Stimulated activated CD4-positive, alpha-beta T cell treated with anti-CD3 and anti-CD28 coated beads, TNF-alpha, amount 100 ng/mL, for 4 hours (primary cell): ENCODE data around the gene IYD.
"Not testable (repeated sequence)": the region's sequence is repeated elsewhere in the genome, so short reads cannot be mapped to it uniquely, and the experiment has no call there.

Experiments used
- DNase-seq, 3 experiments: peaks; one replicate each; pipeline ENCODE4 v3.0.0-alpha.2; 2020; ENCODE audit warnings: low read depth in 3 of 3

IYD gene

DNA sequence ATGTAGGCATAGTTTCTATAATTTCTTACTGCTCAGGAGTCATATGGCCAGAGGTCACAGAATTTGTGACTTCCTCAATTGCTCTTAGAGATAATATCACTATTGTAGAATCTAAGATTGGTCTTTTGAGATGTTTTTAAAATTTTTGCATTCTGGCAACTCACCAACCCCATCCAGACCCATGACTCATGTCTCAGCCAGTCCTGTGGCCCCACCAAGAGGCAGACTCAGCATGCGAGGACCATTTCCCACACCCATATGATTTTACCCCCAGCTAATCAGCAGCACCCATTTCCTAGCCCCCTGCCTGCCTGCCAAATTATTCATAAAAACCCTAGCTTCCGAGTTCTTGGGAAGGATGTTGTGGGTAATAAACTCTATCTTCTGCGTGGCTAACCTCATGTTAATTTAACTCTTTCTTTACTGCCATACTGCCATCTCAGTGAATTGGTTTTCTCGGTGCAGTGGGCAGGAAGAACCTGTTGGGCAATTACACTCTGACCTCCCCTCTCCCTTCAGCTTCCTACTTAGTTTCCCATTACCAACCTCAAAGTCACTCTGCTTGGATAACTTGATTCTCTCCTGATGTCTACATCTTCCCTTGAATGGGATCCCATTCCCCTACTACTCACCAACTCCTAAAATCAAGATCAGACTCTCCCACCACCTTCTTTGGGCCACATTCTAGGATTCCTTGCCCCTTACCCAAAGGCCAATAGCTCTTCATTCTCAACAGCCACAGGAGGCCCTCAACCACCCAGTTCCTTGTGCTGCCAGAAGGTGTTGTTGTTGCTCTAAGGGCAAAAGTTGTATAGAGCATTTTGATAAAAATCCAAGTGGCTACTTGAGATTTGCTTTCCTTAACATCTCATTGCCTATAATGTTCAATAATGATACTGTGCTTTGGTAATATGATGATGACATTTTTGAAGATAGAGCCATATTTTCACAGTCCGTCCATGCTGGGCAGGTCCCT is 16.2 kb upstream of the IYD start:
- no peak for DNase-seq

DNA sequence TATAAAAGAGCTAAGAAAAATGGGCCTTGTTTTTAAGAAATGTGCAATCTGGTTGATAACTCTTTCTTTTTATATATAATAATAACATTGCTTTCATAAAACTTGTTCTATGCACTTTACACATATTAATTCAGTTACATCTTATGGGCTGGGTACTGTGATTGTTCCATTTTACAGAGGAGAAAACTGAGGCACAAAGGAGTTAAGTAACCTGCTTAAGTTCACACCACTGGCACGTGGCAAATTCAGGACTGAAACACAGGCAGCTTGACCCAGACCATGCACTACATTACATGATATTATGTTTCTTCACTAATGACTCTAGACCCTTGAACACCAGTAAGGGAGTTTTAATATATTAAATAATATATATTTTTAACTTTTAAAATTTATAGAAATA is 15.4 kb upstream of the IYD start:
- no peak for DNase-seq

DNA sequence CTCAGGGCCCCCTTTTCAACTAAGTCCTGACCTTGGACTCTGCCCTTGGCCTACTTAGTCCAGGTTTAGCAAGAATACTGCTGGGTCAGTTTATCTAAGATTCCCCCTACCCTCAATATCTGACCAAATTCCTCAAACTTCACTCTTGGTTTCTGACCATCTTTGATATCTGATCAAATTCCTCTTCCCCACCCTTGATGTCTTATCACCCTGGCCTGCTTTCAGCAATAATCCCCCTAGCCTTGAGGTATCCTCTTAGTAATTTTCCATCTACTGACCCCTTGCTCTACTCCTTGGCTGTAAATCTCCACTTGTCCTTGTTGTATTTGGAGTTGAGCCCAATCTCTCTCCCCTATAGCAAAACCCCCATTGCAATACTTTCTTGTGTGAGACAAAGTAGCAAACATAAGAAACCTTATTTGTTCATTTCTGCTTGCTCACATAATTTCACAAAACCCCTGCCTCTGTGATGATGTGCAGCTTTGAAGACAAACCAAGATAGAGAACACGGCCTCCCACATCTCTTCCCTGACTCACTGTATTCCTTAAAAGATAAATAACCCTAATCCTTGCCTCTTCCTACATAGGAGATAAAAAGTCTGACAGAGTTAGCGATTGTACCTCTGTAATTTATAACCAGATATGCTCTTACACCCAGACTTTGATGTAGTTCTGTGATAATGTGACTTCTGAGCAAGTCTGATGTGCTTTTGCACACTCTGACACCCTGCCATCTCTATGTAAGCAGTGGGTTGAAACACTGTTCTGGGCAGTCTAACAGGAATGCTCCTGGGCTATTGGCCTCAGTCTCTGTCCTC is 13.8 kb upstream of the IYD start:
- no peak for DNase-seq

DNA sequence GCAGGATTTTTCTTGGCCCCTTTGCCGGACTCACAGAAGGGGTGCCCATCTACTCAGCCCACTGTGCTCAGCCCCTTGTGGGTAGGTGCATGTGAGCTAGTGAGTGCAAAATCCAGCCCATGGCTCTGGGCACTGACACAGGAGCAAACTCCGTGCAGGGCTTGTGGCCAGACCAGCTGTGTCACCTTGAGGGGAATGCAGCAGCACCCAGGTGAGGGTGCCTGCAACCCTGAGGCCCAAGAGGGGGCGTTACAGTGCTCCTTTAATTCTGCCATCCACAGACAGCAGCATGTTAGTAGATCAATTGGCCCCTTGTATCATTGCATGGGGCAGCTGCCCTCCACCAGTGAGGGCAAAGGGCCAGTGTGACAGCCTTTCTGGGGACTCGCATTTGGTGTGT is 12.9 kb upstream of the IYD start:
- no peak for DNase-seq

DNA sequence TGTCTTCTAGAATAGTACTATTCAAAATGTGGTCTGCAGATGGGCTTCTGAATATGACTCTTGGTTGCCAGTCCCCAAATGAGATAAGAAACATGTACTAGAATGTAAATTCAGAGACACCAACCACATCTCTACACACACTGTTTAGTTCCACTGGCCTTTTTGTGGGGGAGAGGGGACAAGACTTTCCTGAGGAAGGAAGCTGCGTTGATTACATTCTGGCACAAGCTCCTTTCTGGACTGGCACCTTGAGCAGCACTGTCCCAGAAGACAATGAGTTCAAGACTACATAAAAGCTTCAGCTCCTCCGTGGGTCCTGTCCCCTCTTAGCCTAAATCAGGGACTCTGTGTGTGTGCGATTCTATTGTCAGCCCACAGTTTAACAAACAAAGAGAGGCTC is 6.9 kb upstream of the IYD start:
- DNase-seq: no peak

DNA sequence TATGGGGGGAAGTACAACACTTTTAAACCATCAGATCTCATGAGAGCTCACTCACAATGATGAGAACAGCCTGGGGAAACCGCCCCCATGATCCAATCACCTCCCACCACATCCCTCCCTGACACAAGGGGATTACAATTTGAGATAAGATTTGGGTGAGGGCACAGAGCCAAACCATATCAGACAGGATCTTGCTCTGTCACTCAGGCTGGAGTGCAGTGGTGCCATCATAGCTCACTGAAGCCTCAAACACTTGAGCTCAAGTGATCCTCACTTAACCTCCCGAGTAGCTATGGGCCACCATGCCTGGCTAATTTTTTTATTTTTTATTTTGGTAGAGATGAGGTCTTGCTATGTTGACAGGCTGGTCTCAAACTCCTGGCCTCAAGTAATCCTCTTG is 5.1 kb upstream of the IYD start:
- no peak for DNase-seq

DNA sequence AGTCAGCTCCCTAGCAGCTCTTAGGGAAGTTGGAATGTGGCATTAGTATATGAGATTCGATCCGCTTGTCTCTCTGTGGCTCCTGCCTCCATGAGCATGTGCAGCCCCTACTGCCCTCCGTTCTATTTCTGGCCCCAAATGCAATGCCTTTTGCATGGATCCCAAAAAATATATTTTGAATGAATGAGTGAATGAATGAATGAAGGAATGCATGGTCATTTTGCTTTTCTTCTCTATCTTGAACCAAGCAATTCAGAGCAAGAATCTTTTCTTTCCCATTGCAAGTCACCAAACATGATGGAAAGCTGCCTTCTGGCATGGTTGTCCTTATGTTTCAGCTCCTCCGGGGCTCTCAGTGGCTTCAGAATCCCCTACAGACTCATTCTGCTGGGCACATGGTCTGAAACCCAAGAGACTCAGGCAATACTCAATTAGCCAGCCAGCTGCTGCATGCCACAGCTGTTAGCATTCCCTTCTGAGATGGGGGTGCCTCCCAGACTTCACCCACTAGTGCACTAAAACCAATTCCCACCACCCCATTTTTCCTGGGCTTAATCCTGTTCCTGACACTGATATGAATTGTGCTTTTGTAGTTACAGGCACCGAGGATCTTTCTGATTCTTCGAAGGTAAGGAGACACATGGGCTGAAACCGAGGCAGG is 2.6 kb upstream of the IYD start:
- no peak for DNase-seq

DNA sequence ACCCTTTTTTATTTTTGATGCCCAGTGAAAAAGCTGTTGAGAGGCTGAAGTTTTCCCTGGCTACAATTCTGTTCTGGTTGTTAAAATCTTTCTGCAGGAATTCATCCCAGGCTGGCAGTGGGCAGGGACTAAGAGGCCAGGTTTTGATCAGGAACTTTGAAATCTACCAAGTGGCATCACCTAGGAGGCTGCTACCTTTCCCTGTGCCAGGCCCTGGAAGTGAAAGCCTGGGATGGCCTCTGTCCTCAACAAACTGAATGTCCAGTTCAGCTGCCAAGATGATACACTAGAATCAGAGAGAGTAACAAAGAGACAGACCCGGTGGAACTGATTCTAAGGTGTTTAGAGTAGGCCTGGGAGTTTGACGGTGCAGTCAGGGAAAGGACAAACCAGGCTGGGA is 596 bp downstream of the IYD start:
- no peak for DNase-seq

DNA sequence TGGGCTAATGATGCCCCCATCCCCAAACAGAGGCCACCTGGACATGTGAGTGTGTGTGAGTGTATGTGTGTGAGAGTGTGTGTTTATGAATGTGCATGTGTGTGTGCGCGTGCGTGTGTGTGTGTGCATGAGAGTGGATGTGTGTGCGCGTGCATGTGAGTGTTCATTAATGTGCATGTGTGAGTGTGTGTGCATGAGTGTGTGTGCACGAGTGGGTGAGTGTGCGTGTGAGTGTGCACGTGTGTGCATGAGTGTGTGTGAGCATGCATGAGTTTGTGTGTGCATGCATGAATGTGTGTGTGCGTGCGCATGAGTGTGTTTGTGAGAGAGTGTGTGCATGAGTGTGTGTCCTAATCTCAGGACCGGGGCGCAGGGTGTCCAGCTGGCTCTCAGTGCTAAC is 1.3 kb downstream of the IYD start:
- DNase-seq: no peak

DNA sequence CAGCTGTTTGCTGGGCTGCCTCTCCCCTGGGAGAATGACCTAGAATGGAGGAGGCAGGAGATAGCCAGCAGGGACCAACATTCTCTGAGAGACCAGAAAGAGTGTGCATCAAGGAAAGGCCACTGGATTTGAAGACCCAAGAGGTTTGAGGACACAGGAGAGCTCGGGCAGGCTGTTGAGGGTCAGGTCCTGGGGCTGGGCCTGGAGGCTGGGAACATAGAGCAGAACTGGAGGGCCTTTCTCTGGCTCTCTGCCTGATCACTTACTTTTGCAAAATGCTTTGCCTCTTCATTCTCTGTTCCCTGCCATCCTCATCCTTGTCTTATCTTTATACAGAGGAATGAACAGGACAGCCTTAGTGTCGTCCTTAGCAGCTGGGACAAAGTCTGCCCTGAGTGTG is 2.5 kb downstream of the IYD start:
- DNase-seq: no peak

DNA sequence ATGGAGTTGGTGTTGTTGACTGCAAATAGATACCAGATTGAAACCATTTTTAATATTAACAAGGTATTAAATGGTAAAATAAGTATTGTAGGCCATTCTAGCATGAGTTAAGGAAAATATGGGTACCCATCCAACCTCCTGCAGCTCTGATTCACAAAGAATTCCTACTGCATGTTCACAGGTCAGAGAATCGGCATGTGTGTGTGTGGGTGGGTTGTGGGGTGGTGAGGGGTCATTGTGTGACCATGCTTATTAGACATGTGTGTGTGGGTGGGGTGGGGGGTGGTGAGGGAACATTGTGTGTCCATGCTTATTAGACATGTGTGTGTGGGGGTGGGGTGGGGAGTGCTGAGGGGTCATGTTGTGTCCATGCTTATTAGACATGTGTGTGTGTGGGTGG is 3.2 kb downstream of the IYD start:
- no peak for DNase-seq

DNA sequence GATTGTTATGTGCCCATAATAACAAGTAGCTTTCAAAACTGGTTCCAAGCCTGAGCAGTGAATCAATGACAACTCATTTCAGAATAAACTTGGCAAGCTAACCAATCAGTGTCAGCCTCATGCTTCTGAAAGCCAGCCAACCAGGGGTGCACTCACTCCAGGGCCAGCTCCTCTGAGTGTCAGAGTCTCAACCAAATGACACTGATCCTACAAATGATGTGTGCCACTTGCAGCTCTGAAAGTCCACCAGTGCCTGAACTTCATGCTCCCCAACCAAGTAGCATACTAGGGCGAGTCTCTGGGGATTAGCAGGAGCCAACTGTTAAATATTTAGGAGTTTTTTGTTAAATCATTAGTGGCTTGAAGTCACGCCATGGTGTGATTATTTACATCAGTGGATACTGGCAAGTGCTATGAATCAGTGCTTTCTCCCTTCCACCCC is 4.5 kb downstream of the IYD start:
- no peak for DNase-seq

DNA sequence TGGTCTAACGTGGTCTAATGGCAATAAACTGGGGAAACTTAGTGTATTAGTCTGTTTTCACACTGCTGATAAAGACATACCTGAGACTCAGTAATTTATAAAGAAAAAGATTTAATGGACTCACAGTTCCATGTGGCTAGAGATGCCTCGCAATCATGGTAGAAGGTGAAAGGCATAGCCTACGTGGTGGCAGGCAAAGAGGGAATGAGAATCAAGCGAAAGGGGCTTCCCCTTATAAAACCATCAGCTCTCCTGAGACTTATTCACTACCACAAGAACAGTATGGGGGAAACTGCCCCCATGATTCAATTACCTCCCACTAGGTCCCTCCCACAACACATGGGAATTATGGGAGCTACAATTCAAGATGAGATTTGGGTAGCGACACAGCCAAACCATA is 5.5 kb downstream of the IYD start:
- DNase-seq: not testable (repeated sequence)

DNA sequence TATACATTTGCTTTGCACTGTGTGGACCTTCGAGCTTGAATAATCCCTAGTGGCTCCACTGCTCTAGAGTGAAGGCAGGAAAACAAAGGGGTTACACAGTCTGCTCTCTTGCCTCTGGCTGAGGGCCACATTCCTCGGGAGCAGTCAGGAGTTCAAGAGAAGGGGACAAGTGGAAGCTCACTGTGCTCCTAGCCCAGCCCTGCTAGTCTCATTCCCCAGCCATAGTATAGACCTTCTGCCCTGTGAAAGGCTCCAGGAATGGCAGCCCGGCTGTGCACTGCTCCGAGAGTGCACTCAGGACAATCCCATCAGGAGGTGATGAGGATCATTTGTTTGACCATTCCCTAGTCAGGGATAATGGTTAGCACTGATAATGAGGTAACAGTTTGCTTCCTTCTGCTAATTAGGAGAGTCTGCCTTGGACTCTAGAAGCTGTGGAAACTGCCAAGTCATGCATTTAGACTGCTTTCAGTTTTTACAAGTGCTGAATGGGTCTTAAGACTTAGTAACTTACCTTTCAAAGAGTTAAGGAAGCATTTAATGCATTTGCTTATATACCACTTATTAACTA is 8.5 kb downstream of the IYD start:
- no peak for DNase-seq

DNA sequence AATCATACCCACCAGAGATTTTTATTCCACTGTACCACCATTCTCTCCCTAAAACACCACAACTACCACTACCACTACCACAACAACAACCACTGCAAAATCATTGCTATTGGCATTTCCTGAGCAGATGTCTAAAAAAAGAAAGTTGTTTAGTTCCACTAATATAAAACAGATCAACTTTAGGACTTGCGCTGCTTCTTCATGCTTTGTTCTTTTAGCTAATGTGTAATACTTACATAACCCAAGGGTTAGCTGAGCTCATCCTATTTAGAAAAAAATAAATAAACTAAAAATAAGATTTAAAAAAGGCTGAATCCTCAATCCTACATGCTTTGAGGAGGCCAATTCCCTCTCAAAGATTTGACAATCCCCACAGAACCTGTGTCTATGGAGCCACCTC is 11.4 kb downstream of the IYD start:
- no peak for DNase-seq

DNA sequence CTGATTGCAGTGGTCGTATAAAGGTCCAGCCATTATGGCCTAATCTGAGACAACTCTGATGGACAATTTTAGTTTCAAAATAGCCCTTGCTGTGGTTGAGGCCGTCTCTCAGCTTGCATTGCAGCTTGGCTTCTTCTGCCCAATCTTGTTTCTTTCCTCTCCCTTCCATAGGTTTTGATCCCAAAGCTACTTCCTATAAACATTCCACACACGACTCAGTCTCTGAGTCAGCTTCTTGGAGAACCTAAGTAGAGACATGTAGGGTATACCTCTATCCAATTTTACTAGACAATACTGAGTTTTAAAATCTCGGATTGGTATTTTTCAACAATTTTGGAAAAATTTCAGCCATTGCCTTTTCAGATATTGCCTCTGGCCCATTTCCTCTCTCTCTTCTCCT is 13.4 kb downstream of the IYD start:
- no peak for DNase-seq

DNA sequence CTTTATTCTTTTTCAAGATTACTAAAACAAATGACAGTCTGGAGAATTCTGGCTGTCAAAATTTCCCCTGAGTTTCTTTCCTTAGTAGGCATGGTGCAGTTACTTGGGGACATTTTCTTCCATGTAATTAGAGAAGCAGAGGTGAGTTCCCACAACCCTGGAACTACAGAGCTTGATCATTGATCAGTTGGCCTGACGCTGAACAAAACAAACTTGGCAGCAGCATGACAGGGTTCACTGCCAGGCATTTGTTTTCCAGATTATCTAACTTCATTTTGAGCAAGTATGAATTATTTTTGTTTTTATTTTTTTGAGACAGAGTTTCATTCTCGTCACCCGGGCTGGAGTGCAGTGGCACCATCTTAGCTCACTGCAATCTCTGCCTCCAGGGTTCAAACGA is 22.6 kb downstream of the IYD start:
- no peak for DNase-seq

DNA sequence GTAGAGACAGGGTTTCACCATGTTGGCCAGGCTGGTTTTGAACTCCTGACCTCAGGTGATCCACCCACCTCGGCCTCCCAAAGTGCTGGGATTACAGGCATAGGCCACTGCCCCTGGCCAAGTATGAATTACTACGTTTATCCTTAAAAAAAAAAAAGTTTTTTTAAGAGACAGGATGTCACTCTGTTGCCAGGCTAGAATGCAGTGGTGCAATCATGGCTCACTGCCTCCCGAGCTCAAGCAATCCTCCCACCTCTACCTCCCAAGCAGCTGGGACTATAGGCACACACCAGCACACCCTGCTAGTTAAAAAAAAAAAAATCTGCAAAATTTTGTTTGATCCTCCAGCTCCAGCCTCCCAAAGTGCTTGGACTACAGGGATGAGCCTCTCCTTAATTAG is 23.1 kb downstream of the IYD start:
- no peak for DNase-seq

DNA sequence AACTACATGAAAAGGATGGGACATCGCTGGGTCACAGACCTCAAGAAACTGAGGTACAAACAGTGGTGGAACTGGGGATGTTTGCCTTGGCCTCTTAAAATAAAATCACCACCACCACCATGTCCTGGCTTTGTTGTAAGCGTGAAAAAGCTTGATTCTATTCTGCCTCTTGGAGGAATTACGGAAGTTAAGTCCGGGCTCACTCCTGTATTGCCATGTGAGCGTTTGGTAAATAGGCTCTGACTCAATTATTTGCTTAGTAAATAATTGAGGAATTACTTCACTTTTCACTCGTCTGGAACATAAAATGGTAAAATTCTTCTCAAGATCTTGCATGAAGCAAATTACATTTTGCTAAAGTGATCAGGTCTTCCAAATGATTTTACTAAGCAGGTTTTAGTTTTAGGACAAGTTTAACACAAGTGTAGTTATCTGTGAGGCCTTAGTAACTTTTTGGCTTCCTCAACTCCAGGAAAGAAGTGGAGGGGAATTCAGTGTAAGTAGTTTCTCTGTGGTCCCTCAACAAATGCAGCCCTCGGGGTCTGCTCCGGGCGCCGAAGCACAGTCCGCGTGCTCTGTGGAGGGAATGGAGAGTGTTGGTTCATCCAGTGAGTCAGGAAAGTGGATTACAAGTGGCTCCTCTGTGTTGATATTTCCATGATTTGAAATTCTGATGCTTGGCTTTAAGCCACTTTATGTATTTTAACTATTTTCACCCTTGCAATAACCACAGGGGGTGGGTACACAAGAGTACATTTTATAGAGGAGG is 23.8 kb downstream of the IYD start:
- DNase-seq: no peak

DNA sequence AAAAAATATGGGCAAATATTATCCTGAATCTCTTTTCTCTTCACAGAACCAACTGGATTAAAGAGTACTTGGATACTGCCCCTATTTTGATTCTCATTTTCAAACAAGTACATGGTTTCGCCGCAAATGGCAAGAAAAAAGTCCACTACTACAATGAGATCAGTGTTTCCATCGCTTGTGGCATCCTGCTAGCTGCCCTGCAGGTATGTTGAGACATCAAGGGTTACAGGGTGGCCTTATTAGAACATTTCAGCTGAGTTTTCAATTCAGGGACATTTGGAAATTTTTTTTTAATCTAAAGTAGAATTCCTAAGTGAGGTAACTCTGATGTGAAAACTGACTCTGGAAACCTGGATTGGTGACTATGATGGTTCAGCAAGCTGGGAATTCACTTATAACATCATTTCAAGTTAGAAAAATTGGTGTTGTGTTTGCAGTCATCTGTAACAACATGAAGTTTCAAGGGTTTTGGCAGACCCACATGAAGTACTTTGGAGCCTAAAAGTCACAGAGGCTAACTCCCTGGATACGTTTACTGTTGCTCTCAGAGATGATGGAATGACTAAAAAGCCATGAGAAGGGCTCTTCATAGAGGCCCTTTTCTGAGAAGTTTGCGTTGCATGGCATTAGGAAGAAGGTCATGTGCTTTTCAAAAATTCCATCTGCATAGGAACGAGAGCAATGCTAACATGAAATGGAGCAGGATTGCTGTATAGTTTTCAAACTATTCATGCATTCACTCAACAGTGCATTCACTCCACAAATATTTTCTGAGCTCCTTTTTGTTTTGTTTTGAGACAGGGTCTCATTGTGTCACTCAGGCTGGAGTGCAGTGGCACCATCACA is 25.5 kb downstream of the IYD start:
- DNase-seq: no peak
